HG02678 (cell line): Measurements from ENCODE around the gene SGCD.
A peak's percentile ranks its signal among the peaks of the same experiment; 100 is the strongest.

Experiments used
- ATAC-seq: cut with Tn5 transposase; IDR thresholded peaks from one replicate; pipeline ENCODE4 v1.9.1; 2021; ENCODE audit warnings: mild to moderate bottlenecking, moderate library complexity; ENCODE audit not compliant: unreplicated experiment

The SGCD gene

DNA sequence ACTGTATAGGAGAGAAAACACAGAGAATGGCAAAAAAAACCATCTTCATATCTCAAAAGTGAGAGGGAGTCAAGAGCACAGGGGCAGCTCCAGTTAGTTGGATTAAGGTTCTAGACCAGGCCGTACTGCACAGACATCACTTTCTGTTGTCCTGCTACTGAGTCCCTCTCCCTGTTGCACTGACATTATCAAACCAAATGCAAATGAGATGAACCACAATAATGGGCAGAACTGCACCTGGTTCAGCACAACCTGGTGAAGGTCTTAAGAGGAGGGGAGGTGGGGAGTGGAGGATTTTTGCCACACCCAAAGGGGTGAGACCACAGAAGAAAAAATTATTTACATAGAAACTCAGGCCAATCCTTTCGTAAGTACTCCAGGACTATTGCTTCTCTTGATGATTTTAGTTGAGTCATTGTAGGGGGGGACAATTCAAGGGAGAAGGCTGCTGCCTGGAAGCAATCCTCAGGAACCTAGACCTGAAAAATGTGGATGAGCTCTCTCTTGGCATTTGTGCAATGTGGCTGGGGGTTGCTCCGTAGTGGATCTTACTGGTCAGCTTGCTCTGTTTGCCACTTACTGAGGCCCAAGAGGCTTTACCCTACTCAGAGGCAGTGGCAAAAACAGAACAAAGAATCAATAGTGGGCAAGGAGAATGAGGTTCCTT is 428.6 kb downstream of the SGCD start:
- no peak for ATAC-seq

DNA sequence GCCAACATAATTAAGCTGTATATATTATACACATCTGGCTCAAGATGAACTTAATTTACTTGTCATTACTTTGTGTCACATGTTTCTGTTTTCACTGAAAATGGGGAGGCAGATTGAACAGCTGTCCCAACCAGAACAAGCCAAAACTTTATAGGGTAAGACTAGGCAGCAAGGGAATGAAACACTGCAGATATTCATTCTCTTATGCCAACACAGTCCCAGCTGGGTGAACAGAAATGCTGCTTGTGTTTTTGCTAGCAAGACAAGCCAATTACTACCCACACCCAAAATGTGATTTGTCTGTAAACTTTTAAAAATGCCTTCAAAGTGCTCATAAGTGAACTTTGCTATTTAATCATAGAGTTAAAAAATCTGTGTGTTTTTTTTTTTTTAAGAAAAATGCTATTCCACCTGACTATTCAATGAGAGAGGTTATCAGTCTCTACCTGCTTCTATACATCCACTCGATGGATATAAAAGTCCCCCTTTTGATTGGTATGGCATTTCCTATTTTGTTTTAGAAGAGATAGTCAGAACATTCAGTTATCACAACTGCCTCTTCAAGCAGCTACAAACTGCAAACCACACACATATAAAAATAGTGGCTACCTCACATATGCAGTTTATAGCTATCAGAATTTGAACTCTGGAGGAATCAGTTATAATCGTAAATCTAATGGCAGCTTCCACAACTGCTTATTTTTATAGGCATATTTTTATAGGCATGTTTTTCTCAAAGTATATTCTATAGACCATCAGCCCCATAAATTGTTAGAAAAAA is 431.2 kb downstream of the SGCD start:
- no peak for ATAC-seq

- no peak for ATAC-seq
Measured at GRCh38 chr5:156759156-156759555, 432.2 kb downstream of the SGCD start.

- ATAC-seq = no peak
Measured at GRCh38 chr5:156762771-156763170, 435.8 kb downstream of the SGCD start.

DNA sequence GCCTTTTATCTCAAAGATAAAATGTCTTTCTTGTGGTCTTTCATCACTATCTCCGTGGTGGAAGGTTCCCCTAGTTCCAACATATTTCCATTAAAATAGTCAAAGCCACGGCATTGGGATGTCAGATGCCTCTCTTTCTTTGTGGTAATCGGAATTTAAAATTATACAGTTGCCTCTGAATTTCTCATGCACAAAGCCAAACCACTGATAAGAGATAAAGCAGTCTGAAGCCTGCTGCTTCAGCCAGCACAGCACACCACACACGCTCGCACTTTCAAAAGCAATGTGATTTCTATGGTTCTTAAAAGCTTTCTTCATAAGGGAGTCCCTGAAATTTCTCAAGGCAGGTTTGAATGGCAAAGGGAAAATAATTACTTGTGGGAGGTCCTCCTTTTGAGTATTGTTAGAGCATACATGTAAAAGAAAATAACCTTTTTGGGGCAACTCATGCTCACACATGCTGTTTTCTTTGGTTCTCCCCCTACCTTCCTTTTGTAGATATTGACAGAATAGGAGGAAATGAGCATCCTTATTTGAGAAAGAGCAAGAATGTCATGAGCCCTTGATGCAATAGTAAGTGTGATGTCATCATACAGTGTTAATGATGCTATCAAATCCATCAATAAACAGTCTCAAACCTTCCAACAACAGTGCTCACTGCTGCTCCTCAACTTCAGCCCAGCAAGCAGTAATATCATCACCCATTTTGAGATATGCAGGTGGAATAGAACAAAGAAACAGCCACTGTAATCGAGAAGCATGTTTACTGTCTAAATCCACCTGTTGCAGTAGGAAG is 437.4 kb downstream of the SGCD start:
- ATAC-seq = no peak

GRCh38 chr5:156774273-156774672 is 447.3 kb downstream of the SGCD start:
- no peak for ATAC-seq

GRCh38 chr5:156778139-156778706 is 451.3 kb downstream of the SGCD start:
- ATAC-seq = no peak

DNA sequence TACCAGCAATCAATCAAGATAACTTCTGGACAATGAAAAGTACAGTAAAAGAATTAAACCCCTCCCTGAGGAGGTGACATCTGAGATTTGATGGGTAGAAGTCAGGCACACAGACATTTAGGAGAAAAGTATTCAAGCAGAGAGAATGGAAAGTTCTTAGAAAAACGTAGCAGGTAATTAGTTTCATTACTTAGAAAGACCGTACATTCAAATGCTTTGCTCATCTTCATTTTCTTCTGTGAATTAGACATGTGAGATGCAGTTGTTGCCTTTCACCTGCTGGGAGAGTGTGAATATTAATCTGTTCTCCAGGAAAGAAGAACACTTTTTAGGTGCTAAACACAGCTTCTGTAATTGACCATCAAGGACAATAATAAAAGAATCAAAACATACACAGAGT is 451.8 kb downstream of the SGCD start:
- no peak for ATAC-seq

GRCh38 chr5:156779436-156779835 is 452.5 kb downstream of the SGCD start:
- ATAC-seq = no peak

DNA sequence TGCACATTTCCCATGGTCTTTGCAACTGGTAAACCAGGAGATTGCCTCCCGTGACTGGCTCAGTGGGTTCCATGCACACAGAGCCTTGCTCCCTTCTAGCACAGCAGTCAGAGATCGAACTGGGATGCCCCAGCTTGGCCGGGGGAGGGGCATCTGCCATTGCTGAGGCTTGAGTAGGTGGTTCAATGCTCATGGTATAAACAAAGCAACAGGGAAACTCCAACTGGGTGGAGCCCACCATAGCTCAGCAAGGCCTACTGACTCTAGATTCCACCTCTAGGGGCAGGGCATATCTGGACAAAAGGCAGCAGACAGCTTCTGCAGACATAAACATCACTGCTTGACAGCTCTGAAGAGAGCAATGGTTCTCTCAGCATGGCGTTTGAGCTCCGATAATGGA is 456.1 kb downstream of the SGCD start:
- no peak for ATAC-seq

GRCh38 chr5:156794687-156795086 is 467.7 kb downstream of the SGCD start:
- no peak for ATAC-seq

GRCh38 chr5:156798201-156798600 is 471.2 kb downstream of the SGCD start:
- ATAC-seq = no peak

DNA sequence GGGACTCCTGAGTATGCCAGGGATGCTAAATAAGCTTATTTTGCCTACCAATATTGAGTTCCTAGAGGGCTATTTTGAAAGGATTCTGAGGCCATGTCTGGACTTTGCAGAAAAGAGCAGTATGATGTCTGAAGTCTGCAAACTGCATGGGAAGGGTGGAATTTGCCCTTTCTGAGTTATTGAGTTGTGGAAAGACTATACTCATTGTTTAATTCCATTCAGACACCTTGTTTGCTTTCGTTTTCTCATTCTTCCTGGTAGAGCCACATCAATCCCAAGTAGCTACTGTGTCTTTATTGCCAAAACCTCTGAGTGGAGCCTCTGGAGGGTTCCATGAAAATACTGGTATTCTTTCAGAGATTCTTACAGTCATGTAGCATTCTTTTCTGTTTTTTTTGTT is 472.2 kb downstream of the SGCD start:
- no peak for ATAC-seq

- ATAC-seq = no peak
Measured at GRCh38 chr5:156800929-156801328, 474.0 kb downstream of the SGCD start.

DNA sequence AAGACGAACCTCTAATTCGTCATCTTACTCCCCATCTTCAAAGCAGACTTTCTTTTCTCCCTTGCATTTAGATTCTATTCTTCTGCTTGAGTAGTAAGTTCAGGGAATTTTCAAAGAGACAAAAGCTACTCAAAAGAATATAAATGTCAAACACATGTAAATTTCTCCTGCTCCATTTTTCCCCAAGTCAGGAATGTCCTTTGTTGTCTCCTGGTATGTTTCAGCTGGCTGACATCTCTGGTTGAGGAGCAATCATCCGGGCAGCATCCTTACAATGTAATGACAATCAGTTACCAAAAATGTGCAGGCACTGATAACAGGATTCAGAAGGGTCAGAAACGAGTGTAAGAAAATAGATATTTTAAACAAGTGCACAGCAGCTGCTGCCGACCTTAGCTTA is 475.5 kb downstream of the SGCD start:
- no peak for ATAC-seq

DNA sequence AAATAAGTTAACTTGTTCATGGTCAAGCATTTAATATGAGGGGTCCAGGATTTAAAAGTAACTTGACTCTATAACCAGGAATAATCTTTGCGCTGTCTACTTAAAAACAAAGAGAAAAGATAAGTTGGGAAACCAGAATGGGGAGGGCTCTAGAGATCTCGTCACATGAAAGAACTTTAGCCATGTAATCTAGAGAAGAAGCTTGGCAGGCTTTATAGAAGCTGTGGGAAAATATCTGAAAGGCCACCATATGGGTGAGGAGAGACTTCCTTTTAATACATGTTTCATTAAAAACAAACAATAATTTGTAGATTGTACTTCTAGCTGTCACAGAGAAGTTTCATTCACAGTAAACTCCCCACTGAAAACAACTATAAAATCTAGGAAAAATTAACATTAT is 476.4 kb downstream of the SGCD start:
- ATAC-seq = no peak

DNA sequence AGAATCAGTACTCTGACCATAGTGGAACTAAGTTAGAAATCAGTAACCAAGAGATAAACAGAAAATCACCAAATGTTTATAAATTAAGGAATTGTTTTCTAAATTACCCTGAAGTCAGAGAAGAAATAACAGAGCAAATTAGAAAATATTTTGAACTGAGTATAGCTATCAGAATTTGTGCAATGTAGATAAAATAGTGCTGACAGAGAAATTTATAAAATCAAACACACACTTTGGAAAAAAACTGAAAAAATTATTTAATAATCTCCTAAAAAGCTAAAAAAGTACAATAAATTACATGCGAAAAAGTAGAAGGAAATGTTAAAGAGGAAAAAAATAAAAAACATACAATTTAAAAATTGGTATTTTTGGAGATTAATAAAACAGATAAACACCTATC is 486.0 kb downstream of the SGCD start:
- ATAC-seq = no peak

- peak; percentile 74 for ATAC-seq
Measured at GRCh38 chr5:156815988-156816599, 489.1 kb downstream of the SGCD start.
